HepG2 (cell line): ENCODE measurements around the gene GIPC3. TPM values are rescaled to one million over a fixed set of nuclear protein-coding genes. Genes with fewer than 3 reads are reported as not detected.

Source experiments
- ATAC-seq: fragments of 200-7000 bp; cut with Tn5 transposase; 3 replicates; pipeline ENCODE4 v1.9.1; 2020; ENCODE audit warnings: mild to moderate bottlenecking, moderate library complexity
- BruUV-seq: library from RNA; stranded (reverse); fragments of 400-500 nt; replicated peaks from 2 replicates; lab custom pipeline; 2021; lab: Mats Ljungman, UMichigan
- CTCF ChIA-PET: fragments of 300-600 bp; formaldehyde crosslinking; extraction: SDS; loops from one replicate; lab custom pipeline; 2021; ENCODE audit warnings: low total read pairs, inconsistent platforms, low intra/inter-chr PET ratio; lab: Yijun Ruan, JAX
- POLR2A ChIA-PET: fragments of 350-600 bp; sonication (Branson Sonifier 250); formaldehyde crosslinking; loops from one replicate; lab custom pipeline; 2020; ENCODE audit warnings: antibody characterized with exemption, inconsistent platforms; lab: Yijun Ruan, JAX
- DNase-seq: peaks from one replicate; pipeline ENCODE4 v3.0.0-alpha.2; 2015; ENCODE audit warnings: low spot score
- FAIRE-seq: peaks from 3 replicates; lab custom pipeline; 2011; peaks lifted over from hg19 to GRCh38; lab: Jason Lieb, UNC
- H2AFZ ChIP-seq: one replicate; pipeline ENCODE4 v1.6.1; 2011; ENCODE audit warnings: low read length, inconsistent platforms
- H3K27ac ChIP-seq: fragments of 300-600 bp; 3 replicates; pipeline ENCODE4 v1.8.0; 2011; ENCODE audit warnings: mixed run types, mild to moderate bottlenecking, mixed read lengths, low read length, inconsistent platforms; ENCODE audit not compliant: insufficient read depth; ENCODE audit errors: extremely low read length
- H3K27me3 ChIP-seq, 2 experiments: fragments of 200-600 bp in 1 of 2; 2 replicates in 1 of 2; 3 replicates in 1 of 2; pipeline versions ENCODE4 v1.6.0 to v1.8.0; 2011; ENCODE audit warnings: low read length in 2 of 2, mild to moderate bottlenecking in 2 of 2, moderate library complexity in 2 of 2, inconsistent platforms in 1 of 2; ENCODE audit not compliant: insufficient read depth in 2 of 2, control insufficient read depth in 1 of 2
- H3K36me3 ChIP-seq, 2 experiments: fragments of 200-600 bp in 1 of 2; replicated peaks in 1 of 2; 2 replicates in 1 of 2; 3 replicates in 1 of 2; pipeline versions ENCODE4 v1.5.1 to v1.8.0; 2011; ENCODE audit warnings: low read length in 2 of 2, inconsistent platforms in 1 of 2; ENCODE audit not compliant: insufficient read depth in 2 of 2, control insufficient read depth in 1 of 2
- H3K4me1 ChIP-seq: 2 replicates; pipeline ENCODE4 v1.5.1; 2012; ENCODE audit warnings: low read length, inconsistent platforms; ENCODE audit not compliant: insufficient read depth
- H3K4me2 ChIP-seq: 2 replicates; pipeline ENCODE4 v1.6.0; 2011; ENCODE audit warnings: low read depth, low read length, inconsistent platforms
- H3K4me3 ChIP-seq, 3 experiments: fragments of 200-600 bp in 1 of 3; sonication (generic), shearing (Covaris generic) in 1 of 3; replicated peaks in 1 of 3; 2 replicates each; pipeline ENCODE4 v1.5.1; 2011 to 2016; ENCODE audit warnings: low read length in 3 of 3, inconsistent platforms in 2 of 3, low read depth in 2 of 3, mild to moderate bottlenecking in 2 of 3, control low read depth in 1 of 3, mixed read lengths in 1 of 3; ENCODE audit not compliant: insufficient read depth in 1 of 3
- H3K79me2 ChIP-seq: one replicate; pipeline ENCODE4 v1.6.1; 2011; ENCODE audit warnings: low read length, inconsistent platforms; ENCODE audit not compliant: insufficient read depth
- H3K9ac ChIP-seq: 2 replicates; pipeline ENCODE4 v1.6.0; 2011; ENCODE audit warnings: mild to moderate bottlenecking, low read depth, low read length, inconsistent platforms; ENCODE audit not compliant: insufficient read depth
- H3K9me3 ChIP-seq: 2 replicates; pipeline ENCODE4 v1.5.1; 2012; ENCODE audit warnings: mild to moderate bottlenecking, low read length
- H4K20me1 ChIP-seq: 2 replicates; pipeline ENCODE4 v1.6.0; 2011; ENCODE audit warnings: inconsistent platforms, mild to moderate bottlenecking, low read length, moderate library complexity; ENCODE audit not compliant: insufficient read depth
- CREM ChIP-seq, 2 experiments: sonication (generic) in 1 of 2; formaldehyde crosslinking in 1 of 2; IDR thresholded peaks; 2 replicates each; pipeline versions ENCODE4 v1.4.0 to v1.6.1; 2016 to 2020; ENCODE audit warnings: antibody characterized with exemption in 1 of 2, mild to moderate bottlenecking in 1 of 2, missing genetic modification reagents in 1 of 2
- FOXK2 ChIP-seq: fragments of 450-650 bp; IDR thresholded peaks from 2 replicates; pipeline ENCODE4 v1.6.1; 2016
- KMT2B ChIP-seq: IDR thresholded peaks from 2 replicates; pipeline ENCODE4 v1.6.1; 2016; ENCODE audit warnings: missing genetic modification reagents, missing compliant biosample characterization
- MAFG ChIP-seq: sonication (generic); formaldehyde crosslinking; IDR thresholded peaks from 2 replicates; pipeline ENCODE4 v1.5.1; 2020; ENCODE audit warnings: mild to moderate bottlenecking, missing genetic modification reagents
- MED1 ChIP-seq: sonication (generic); formaldehyde crosslinking; IDR thresholded peaks from 2 replicates; pipeline ENCODE4 v1.4.0; 2020; ENCODE audit warnings: missing genetic modification reagents
- MYC ChIP-seq: sonication (generic); formaldehyde crosslinking; IDR thresholded peaks from 2 replicates; pipeline ENCODE4 v1.9.0; 2021; ENCODE audit warnings: missing genetic modification reagents, borderline replicate concordance
- SALL2 ChIP-seq: sonication (generic); formaldehyde crosslinking; IDR thresholded peaks from 2 replicates; pipeline ENCODE4 v1.8.1; 2023; ENCODE audit warnings: mild to moderate bottlenecking, missing genetic modification reagents, inconsistent platforms
- SKI ChIP-seq: fragments of 450-650 bp; IDR thresholded peaks from one replicate; pipeline ENCODE4 v1.6.1; 2018; ENCODE audit warnings: mild to moderate bottlenecking; ENCODE audit not compliant: partially characterized antibody
- SMYD3 ChIP-seq: sonication (generic); formaldehyde crosslinking; IDR thresholded peaks from 2 replicates; pipeline ENCODE4 v1.8.1; 2023; ENCODE audit warnings: mild to moderate bottlenecking, missing genetic modification reagents
- TMF1 ChIP-seq: sonication (generic); formaldehyde crosslinking; IDR thresholded peaks from 2 replicates; pipeline ENCODE4 v1.8.1; 2022; ENCODE audit warnings: low read depth, missing genetic modification reagents
- ZBTB3 ChIP-seq: sonication (generic); formaldehyde crosslinking; IDR thresholded peaks from 2 replicates; pipeline ENCODE4 v1.4.0; 2020; ENCODE audit warnings: low read depth, mild to moderate bottlenecking, moderate library complexity, missing genetic modification reagents, borderline replicate concordance
- ZIK1 ChIP-seq: sonication (generic); formaldehyde crosslinking; IDR thresholded peaks from 2 replicates; pipeline ENCODE4 v1.5.0; 2020; ENCODE audit warnings: mild to moderate bottlenecking, low read depth, missing genetic modification reagents, borderline replicate concordance
- ZNF224 ChIP-seq: sonication (generic); formaldehyde crosslinking; IDR thresholded peaks from 2 replicates; pipeline ENCODE4 v1.5.0; 2020; ENCODE audit warnings: mild to moderate bottlenecking, missing genetic modification reagents
- WGBS: methylation state at CpG from one replicate; pipeline ENCODE4 v1.1.6; 2017; ENCODE audit warnings: low lambda C conversion rate; 5-methylcytosine and 5-hydroxymethylcytosine counted together
- in situ Hi-C: cut with HindIII; loops from 2 replicates; pipeline ENCODE4 v1.10.0; 2017; ENCODE audit warnings: low pct_unique_long_range_greater_than_20kb; ENCODE audit not compliant: extremely low pct_ligation_motif_present
- intact Hi-C: fragments of 100-400 bp; cut with micrococcal nuclease; formaldehyde crosslinking; loops from one replicate; pipeline ENCODE4 v1.10.0; 2022; ENCODE audit not compliant: unreplicated experiment
- polyA plus RNA-seq, 8 experiments: library from polyadenylated mRNA; depleted of rRNA in 3 of 8; stranded (reverse) in 7 of 8; unstranded in 1 of 8; fragments of >200 nt; fragmentation: Illumina TruSeq in 4 of 8; extraction: Trizol in 4 of 8; gene quantifications; 2 replicates each; pipeline versions ENCODE4 v1.2.1 to v1.2.3, GENCODE V29; 2011 to 2016; ENCODE audit warnings: low read depth in 4 of 8, missing spikeins in 1 of 8, mixed read lengths in 1 of 8; ENCODE audit not compliant: insufficient read depth in 1 of 8
- total RNA-seq, 5 experiments: library from RNA; depleted of rRNA; stranded (reverse); fragments of >200 nt; fragmentation: Illumina TruSeq; extraction: Trizol; gene quantifications; 2 replicates each; pipeline ENCODE4 v1.2.3, GENCODE V29; 2016; ENCODE audit warnings: low read depth in 1 of 5
- TF ChIP-seq, protein P1 (sequence below): IDR thresholded peaks from 2 replicates; pipeline ENCODE4 v1.6.1; 2012; ENCODE audit warnings: inconsistent platforms
- TF ChIP-seq, protein P2 (sequence below): IDR thresholded peaks from 2 replicates; pipeline ENCODE4 v1.6.1; 2016; ENCODE audit warnings: mild to moderate bottlenecking
- TF ChIP-seq, protein P3 (sequence below): IDR thresholded peaks from 2 replicates; pipeline ENCODE4 v1.6.1; 2016; ENCODE audit warnings: missing genetic modification reagents, missing compliant biosample characterization
- TF ChIP-seq, protein P4 (sequence below): sonication (generic); formaldehyde crosslinking; IDR thresholded peaks from 2 replicates; pipeline ENCODE4 v1.9.0; 2022; ENCODE audit warnings: missing genetic modification reagents, mild to moderate bottlenecking, borderline replicate concordance
- TF ChIP-seq, protein P5 (sequence below): IDR thresholded peaks from 2 replicates; pipeline ENCODE4 v1.6.1; 2016; ENCODE audit warnings: missing biosample characterization, missing genetic modification reagents, low read depth

GIPC3 gene
- total and polyA plus RNA-seq, 2 of the 13 experiments (the other 11 are each of a cell fraction or from before 2014, with no cell fraction given): 0.05 TPM; not detected in 1

DNA sequence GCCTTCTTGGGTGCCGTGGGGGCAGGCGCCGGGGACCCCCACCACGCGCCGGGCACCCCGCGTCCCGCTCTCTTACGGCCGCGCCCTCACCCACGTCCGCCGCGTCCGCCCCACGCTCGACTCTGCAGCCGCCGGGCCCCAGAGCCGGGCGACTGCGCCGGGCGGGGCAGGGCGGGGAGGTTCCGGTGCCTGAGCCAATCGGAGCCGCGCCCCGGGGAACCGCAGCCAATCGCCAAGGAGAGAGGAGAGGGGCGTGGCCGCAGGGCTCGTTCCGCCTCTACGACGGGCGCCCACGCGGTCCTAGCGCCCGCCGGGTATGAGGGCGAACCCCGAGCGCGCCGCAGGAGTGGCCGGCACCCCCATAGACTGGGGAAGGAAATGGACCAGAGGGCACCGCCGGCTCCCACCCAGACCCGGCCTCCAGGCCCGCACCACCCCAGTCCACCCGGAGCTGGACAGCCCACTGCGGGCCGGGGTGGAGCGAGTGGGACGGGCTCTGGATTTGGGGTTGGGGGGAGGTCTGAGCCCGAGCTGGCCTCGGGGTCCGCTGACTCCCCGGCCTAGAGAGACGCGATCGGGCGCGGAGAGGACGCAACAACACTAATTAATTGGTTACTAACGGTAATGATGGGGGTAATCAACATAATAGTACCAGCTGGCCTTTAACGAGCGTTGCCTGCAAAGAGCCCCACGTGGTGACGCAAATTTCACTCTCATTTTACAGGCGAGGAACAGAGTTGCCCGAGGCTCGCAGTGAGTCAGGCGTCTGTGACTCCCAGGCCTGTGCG is 27.6 kb upstream of the GIPC3 start, which contains the start of gene MFSD12:
TSS of gene MFSD12 (minus strand) at position 126 of the 788 bp plus-strand sequence. CDS start 183 bp downstream, outside the sequence.
- BruUV-seq: no TSS peak
- ChIA-PET CTCF (no interaction called here), POLR2A (interaction anchor here (0.7 to 2.3 kb wide), 5 partner anchors 13 to 77 kb away, joined by 3 to 6 read pairs (median 4); partner anchors contain the start of genes DOHH and SMIM24)
- 1% methylated on average over 29 of the region's 81 CpGs for WGBS
- peak; percentile 92 for ATAC-seq
- H3K27ac ChIP-seq: no peak within 1 kb of the TSS
- H3K4me2 ChIP-seq: peak within 1 kb of the TSS; percentile 96
- intact Hi-C loops (no loop called here), in situ Hi-C loops (no loop called here)
- H3K9me3 ChIP-seq: no peaks in the 10 kb centered on the region
- peaks cover 14% of the 10 kb centered on the region for H3K79me2 ChIP-seq
- no peak for FAIRE-seq
- peak within 1 kb of the TSS; percentile 85 to 95 (median 91) for H3K4me3 ChIP-seq
- no peak within 1 kb of the TSS for H2AFZ ChIP-seq
- H3K36me3 ChIP-seq: no peaks in the 10 kb centered on the region
- H4K20me1 ChIP-seq: no peaks in the 10 kb centered on the region
- H3K4me1 ChIP-seq: peaks cover 57% of the 10 kb centered on the region
- peak within 1 kb of the TSS; percentile 87 for H3K9ac ChIP-seq
- peak; percentile 80 for DNase-seq
- peaks cover 0 to 1% of the 10 kb centered on the region in 2 experiments; a peak in 1 of 5 replicates for H3K27me3 ChIP-seq
- TF ChIP-seq, protein P1, sequence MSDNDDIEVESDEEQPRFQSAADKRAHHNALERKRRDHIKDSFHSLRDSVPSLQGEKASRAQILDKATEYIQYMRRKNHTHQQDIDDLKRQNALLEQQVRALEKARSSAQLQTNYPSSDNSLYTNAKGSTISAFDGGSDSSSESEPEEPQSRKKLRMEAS: peak; percentile 37
- TF ChIP-seq SKI (peak; percentile 15), ZBTB3 (CRISPR knock-in tag) (no peak), SMYD3 (CRISPR knock-in tag) (no peak), ZNF224 (CRISPR knock-in tag) (0 out of 2 replicates have a peak, but pooled peaks have one; percentile 44), MAFG (CRISPR knock-in tag) (no peak), FOXK2 (no peak), KMT2B (CRISPR knock-in tag) (peak; percentile 51; the same call in 1 of the 2 replicates), MYC (CRISPR knock-in tag) (peak; percentile 71), CREM (IDR thresholded peaks at IDR 0.05) (no peak), CREM (CRISPR knock-in tag; IDR thresholded peaks at IDR 0.05) (no peak), ZIK1 (CRISPR knock-in tag) (0 out of 2 replicates have a peak, but pooled peaks have one; percentile 44), SALL2 (CRISPR knock-in tag) (peak; percentile 67; the same call in 1 of the 2 replicates), TMF1 (peak; percentile 70), MED1 (CRISPR knock-in tag) (peak; percentile 33; the same call in 1 of the 2 replicates)
- TF ChIP-seq, protein P2, sequence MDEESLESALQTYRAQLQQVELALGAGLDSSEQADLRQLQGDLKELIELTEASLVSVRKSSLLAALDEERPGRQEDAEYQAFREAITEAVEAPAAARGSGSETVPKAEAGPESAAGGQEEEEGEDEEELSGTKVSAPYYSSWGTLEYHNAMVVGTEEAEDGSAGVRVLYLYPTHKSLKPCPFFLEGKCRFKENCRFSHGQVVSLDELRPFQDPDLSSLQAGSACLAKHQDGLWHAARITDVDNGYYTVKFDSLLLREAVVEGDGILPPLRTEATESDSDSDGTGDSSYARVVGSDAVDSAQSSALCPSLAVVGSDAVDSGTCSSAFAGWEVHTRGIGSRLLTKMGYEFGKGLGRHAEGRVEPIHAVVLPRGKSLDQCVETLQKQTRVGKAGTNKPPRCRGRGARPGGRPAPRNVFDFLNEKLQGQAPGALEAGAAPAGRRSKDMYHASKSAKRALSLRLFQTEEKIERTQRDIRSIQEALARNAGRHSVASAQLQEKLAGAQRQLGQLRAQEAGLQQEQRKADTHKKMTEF (CRISPR knock-in tag): peak; percentile 61; the same call in 1 of the 2 replicates
- TF ChIP-seq, protein P3, sequence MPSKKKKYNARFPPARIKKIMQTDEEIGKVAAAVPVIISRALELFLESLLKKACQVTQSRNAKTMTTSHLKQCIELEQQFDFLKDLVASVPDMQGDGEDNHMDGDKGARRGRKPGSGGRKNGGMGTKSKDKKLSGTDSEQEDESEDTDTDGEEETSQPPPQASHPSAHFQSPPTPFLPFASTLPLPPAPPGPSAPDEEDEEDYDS (CRISPR knock-in tag): peak; percentile 54; the same call in 1 of the 2 replicates
- TF ChIP-seq, protein P4, sequence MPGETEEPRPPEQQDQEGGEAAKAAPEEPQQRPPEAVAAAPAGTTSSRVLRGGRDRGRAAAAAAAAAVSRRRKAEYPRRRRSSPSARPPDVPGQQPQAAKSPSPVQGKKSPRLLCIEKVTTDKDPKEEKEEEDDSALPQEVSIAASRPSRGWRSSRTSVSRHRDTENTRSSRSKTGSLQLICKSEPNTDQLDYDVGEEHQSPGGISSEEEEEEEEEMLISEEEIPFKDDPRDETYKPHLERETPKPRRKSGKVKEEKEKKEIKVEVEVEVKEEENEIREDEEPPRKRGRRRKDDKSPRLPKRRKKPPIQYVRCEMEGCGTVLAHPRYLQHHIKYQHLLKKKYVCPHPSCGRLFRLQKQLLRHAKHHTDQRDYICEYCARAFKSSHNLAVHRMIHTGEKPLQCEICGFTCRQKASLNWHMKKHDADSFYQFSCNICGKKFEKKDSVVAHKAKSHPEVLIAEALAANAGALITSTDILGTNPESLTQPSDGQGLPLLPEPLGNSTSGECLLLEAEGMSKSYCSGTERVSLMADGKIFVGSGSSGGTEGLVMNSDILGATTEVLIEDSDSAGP: peak; percentile 98
- TF ChIP-seq, protein P5, sequence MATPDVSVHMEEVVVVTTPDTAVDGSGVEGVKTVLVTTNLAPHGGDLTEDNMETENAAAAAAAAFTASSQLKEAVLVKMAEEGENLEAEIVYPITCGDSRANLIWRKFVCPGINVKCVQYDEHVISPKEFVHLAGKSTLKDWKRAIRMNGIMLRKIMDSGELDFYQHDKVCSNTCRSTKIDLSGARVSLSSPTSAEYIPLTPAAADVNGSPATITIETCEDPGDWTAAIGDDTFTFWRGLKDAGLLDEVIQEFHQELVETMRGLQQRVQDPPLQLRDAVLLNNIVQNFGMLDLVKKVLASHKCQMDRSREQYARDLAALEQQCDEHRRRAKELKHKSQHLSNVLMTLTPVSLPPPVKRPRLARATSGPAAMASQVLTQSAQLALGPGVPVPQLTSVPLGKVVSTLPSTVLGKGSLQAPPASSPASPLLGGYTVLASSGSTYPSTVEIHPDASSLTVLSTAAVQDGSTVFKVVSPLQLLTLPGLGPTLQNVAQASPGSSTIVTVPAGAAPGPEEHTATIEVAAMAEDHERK (CRISPR knock-in tag): no peak
